COLO829 (cell line): ENCODE data around the gene IQSEC3.
"Not testable (repeated sequence)": the region's sequence is repeated elsewhere in the genome, so short reads cannot be mapped to it uniquely, and the experiment has no call there.

Experiments
- DNase-seq: peaks from one replicate; pipeline ENCODE4 v3.0.0; 2012; ENCODE audit warnings: low spot score

The IQSEC3 gene

GRCh38 chr12:177980-178828 lies 111.6 kb downstream of the IQSEC3 start:
- DNase-seq, result no peak

- DNase-seq, result no peak
These were observed 112.2 kb downstream of the IQSEC3 start for GRCh38 chr12:178829-179109.

GRCh38 chr12:179131-179884 lies 112.7 kb downstream of the IQSEC3 start:
- DNase-seq, result no peak

GRCh38 chr12:179885-180284 lies 113.3 kb downstream of the IQSEC3 start:
- DNase-seq, result no peak

- no peak for DNase-seq
These were observed 113.9 kb downstream of the IQSEC3 start for GRCh38 chr12:180445-180844.

- no peak for DNase-seq
These were observed 115.4 kb downstream of the IQSEC3 start for GRCh38 chr12:181921-182320.

GRCh38 chr12:182381-182892 lies 115.9 kb downstream of the IQSEC3 start:
- no peak for DNase-seq

- DNase-seq, result no peak
These were observed 118.4 kb downstream of the IQSEC3 start for GRCh38 chr12:184811-185575.

GRCh38 chr12:185576-185955 lies 119.0 kb downstream of the IQSEC3 start:
- no peak for DNase-seq

- no peak for DNase-seq
These were observed 119.5 kb downstream of the IQSEC3 start for GRCh38 chr12:186006-186625.

GRCh38 chr12:187986-188909 lies 121.7 kb downstream of the IQSEC3 start:
- not testable (repeated sequence) for DNase-seq

GRCh38 chr12:188910-189621 lies 122.5 kb downstream of the IQSEC3 start:
- peak; percentile 63 for DNase-seq

- DNase-seq, result no peak
These were observed 123.0 kb downstream of the IQSEC3 start for GRCh38 chr12:189622-189962.

- DNase-seq, result no peak
These were observed 124.3 kb downstream of the IQSEC3 start for GRCh38 chr12:190881-191280.

- DNase-seq, result no peak
These were observed 125.0 kb downstream of the IQSEC3 start for GRCh38 chr12:191541-191940.

GRCh38 chr12:193261-193660 lies 126.7 kb downstream of the IQSEC3 start:
- no peak for DNase-seq

- DNase-seq, result no peak
These were observed 127.7 kb downstream of the IQSEC3 start for GRCh38 chr12:194276-194675.

- no peak for DNase-seq
These were observed 128.6 kb downstream of the IQSEC3 start for GRCh38 chr12:195156-195555.

GRCh38 chr12:195951-196350 lies 129.4 kb downstream of the IQSEC3 start:
- DNase-seq, result no peak

- no peak for DNase-seq
These were observed 129.9 kb downstream of the IQSEC3 start for GRCh38 chr12:196436-196835.

GRCh38 chr12:197347-197746 lies 130.8 kb downstream of the IQSEC3 start:
- no peak for DNase-seq
